Measurements from ENCODE around the gene STPG1. TPM values are rescaled to one million over a fixed set of nuclear protein-coding genes. Genes with fewer than 3 reads are reported as not detected.

Gene STPG1
- total RNA-seq, 4 donors from 2014 or later, result 2.2 to 7.6 (median 6.1) TPM

- H3K36me3 ChIP-seq, result no peaks in the 10 kb centered on the region
- 10 to 21% methylated on average over 10 to 12 of the region's 21 CpGs for WGBS, 2 donors (ENCODE audit: low coverage in 1 of 2)
- H3K27ac ChIP-seq, result no peak within 1 kb of the TSS
- H3K4me3 ChIP-seq, result no peak within 1 kb of the TSS
- TF ChIP-seq POLR2AphosphoS5 (IDR thresholded peaks at IDR 0.05) (no peak), CTCF (IDR thresholded peaks at IDR 0.05) (no peak), POLR2A (IDR thresholded peaks at IDR 0.05) (no peak), EP300 (IDR thresholded peaks at IDR 0.05) (no peak)
- peaks cover 48% of the 10 kb centered on the region for H3K27me3 ChIP-seq
- H3K4me1 ChIP-seq, result peaks cover 0 to 40% (median 10%) of the 10 kb centered on the region in 3 donors
- no peaks in the 10 kb centered on the region for H3K9me3 ChIP-seq
- no peak for ATAC-seq
Observed at GRCh38 chr1:24319312-24319863, 94.2 kb downstream of the STPG1 start, which contains the start of gene GRHL3. TSS of gene GRHL3 (plus strand) at chr1:24319357. CDS start at chr1:24319552, 195 bp downstream.

- 14 to 26% methylated on average over 1 to 3 of the region's 5 CpGs for WGBS, 2 donors (ENCODE audit: low coverage in 1 of 2)
- Histone ChIP-seq H3K36me3 (no peaks in the 10 kb centered on the region), H3K4me3 (no peak overlapping the region), H3K27ac (no peak overlapping the region), H3K4me1 (peaks cover 0 to 40% (median 10%) of the 10 kb centered on the region in 3 donors), H3K27me3 (peaks cover 53% of the 10 kb centered on the region), H3K9me3 (no peaks in the 10 kb centered on the region)
- no peak for TF ChIP-seq EP300 (IDR thresholded peaks at IDR 0.05)
- no peak for TF ChIP-seq POLR2AphosphoS5 (IDR thresholded peaks at IDR 0.05)
- TF ChIP-seq CTCF (IDR thresholded peaks at IDR 0.05), result no peak
- TF ChIP-seq POLR2A (IDR thresholded peaks at IDR 0.05), result no peak
- no peak for ATAC-seq
Observed at GRCh38 chr1:24318615-24319311, 94.8 kb downstream of the STPG1 start.

- peak; percentile 32 for ATAC-seq
- peak overlapping the region in 1 of 4 donors; percentile 38 for H3K27ac ChIP-seq
Observed at GRCh38 chr1:24317956-24318614, 95.5 kb downstream of the STPG1 start.

GRCh38 chr1:24317081-24317480 lies 96.5 kb downstream of the STPG1 start:
- no peak overlapping the region for H3K4me3 ChIP-seq
- peaks cover 58% of the 10 kb centered on the region for H3K27me3 ChIP-seq
- 100% methylated on average over 1 of the region's 6 CpGs; no CpG with 5 or more reads in 1 of the 2 donors for WGBS, 2 donors (ENCODE audit: low coverage in 1 of 2)
- no peak for TF ChIP-seq CTCF (IDR thresholded peaks at IDR 0.05)
- no peaks in the 10 kb centered on the region for H3K36me3 ChIP-seq
- H3K27ac ChIP-seq, result no peak overlapping the region
- ATAC-seq, result no peak
- peaks cover 0 to 32% (median 10%) of the 10 kb centered on the region in 3 donors for H3K4me1 ChIP-seq
- no peaks in the 10 kb centered on the region for H3K9me3 ChIP-seq

More at GRCh38 chr1:24317956-24318614, 95.5 kb downstream of the STPG1 start:
- no peaks in the 10 kb centered on the region for H3K36me3 ChIP-seq
- WGBS, 2 donors (ENCODE audit: low coverage in 1 of 2), result 0 to 21% methylated on average over 2 of the region's 2 CpGs
- H3K27me3 ChIP-seq, result peaks cover 58% of the 10 kb centered on the region
- TF ChIP-seq EP300 (IDR thresholded peaks at IDR 0.05), result no peak
- no peak for TF ChIP-seq POLR2AphosphoS5 (IDR thresholded peaks at IDR 0.05)
- TF ChIP-seq POLR2A (IDR thresholded peaks at IDR 0.05), result no peak
- no peak for TF ChIP-seq CTCF (IDR thresholded peaks at IDR 0.05)
- H3K9me3 ChIP-seq, result no peaks in the 10 kb centered on the region
- peaks cover 0 to 40% (median 10%) of the 10 kb centered on the region in 3 donors for H3K4me1 ChIP-seq
- H3K4me3 ChIP-seq, result no peak overlapping the region
